GM15510 (cell line): Measurements from ENCODE around the gene DLX2.

Experiments
- POLR2A ChIP-seq: IDR thresholded peaks from 3 replicates; pipeline ENCODE4 v1.6.1; 2011; ENCODE audit warnings: borderline replicate concordance; ENCODE audit not compliant: insufficient read length; ENCODE audit errors: extremely low read depth

Gene DLX2

GRCh38 chr2:172099472-172100079 lies 3.1 kb downstream of the DLX2 start:
- no peak for TF ChIP-seq POLR2A

DNA sequence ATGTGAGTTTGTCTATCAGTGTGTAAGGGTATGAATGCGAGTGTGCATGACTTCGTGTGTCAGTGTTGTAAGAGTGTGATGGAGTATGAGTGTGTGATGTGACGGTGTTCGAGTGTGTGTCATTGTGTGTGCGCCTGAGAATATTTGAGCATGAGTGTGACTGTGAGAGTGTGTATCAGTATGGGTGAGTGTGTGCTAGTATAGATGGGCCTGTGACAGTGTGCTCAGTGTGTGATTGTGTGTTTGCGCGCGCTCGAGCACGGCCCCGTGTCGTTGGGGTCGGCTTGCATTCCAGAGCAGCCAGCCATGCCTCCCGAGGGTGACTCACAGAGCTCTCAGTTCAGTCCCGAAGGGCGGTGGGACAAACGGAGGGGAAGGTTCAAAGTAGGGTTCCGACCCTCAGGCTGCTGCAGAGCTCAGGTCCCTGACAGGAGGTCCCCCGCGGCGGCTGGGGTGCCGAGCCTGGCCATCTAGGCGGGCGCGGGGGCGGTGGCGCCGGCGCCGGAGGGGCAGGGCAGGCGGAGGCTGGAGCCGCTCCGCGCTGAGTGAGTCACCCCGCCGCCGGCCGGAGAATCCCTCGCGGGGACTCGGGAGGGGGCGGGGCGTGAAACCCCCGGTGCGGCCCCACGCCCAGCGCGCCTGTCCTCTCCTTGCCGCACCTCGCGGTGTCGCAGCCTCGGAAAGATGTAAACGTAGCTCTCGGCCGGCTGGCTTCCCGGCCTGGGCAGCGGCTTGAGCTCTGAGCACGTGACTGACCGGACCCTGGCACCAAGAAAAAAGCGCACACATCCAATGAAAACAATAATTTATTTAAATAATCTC lies 3.8 kb downstream of the DLX2 start:
- TF ChIP-seq POLR2A = no peak

DNA sequence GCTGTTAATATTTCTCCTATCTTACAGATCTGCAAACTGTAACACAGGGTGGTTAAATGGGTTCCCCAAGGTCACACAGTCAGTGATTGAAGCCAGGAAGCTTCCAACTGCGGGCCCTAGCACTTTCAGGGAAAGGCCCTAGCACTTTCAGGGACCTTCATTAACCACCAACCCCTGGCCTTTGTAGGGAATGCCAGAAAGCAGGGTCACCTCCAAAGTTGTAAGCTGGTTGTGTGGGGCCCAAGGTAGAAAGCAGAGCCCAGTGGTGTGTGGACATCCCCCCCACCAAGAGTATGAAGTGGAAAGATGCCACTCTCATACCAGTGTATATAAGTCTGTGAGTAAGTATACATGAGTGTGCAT lies 4.4 kb downstream of the DLX2 start:
- no peak for TF ChIP-seq POLR2A

DNA sequence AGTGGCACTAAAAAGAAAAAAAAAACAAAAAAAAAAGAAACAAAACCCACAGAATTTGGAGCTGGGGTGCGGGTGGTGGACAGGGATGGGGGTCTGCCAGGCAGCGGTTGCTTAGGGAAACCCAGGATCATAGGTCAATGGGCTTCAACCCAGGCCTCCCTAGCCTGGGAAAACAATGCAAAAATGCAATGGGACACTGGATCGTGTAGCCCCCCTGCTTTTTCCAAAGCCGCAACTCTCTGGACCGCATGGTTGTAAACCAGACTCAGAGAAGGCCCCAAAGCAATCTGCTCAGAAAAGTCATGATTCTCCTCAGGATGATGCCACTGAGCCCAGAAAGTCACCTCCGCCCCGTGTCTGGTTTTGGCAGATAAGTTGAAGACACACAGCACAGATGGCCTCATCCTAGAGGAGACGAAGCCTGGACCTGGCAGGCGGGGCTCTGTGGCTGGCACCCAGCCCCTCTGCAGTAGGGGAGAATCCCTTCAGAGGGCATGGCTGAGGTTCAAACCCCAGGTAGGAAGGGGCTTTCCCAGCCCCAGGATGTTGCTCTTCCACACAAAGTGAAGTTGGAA lies 5.1 kb downstream of the DLX2 start:
- no peak for TF ChIP-seq POLR2A

- no peak for TF ChIP-seq POLR2A
Observed at GRCh38 chr2:172096626-172097547, 5.8 kb downstream of the DLX2 start.

DNA sequence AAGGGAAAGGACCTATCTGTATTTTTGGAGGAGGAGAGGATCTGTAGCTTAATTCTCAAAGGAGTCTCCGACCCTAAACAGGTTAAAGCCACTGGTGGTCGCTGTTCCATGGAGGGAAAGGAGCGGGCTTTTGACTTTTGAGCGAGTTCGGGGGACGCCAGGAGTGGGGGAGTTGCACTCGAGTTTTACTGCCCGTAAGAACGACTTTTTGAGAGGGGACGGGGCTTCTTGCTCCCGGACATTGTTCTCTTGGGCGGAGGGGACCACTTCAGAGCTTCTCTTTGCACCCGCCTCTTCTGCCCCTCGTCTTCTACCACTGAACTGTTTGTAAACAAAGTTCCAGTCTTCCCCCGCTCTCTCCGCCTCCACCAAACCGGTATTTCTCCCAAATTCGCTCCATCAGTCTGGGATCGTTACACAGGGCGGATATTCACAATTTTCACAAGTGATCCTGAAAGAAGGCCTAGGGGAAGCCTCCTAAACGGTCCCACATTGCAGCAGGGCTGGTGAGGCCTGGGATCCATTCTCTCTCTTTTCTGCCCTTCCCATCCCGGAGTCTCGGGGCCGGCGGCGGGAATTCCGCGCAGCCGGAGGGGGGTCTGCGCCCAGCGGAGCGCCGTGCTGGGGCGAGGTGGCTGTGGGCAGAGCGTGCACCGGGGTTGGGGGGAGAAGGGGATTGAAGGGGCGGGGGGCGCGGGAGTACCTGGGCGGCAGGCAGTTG lies 6.6 kb downstream of the DLX2 start:
- TF ChIP-seq POLR2A = no peak

DNA sequence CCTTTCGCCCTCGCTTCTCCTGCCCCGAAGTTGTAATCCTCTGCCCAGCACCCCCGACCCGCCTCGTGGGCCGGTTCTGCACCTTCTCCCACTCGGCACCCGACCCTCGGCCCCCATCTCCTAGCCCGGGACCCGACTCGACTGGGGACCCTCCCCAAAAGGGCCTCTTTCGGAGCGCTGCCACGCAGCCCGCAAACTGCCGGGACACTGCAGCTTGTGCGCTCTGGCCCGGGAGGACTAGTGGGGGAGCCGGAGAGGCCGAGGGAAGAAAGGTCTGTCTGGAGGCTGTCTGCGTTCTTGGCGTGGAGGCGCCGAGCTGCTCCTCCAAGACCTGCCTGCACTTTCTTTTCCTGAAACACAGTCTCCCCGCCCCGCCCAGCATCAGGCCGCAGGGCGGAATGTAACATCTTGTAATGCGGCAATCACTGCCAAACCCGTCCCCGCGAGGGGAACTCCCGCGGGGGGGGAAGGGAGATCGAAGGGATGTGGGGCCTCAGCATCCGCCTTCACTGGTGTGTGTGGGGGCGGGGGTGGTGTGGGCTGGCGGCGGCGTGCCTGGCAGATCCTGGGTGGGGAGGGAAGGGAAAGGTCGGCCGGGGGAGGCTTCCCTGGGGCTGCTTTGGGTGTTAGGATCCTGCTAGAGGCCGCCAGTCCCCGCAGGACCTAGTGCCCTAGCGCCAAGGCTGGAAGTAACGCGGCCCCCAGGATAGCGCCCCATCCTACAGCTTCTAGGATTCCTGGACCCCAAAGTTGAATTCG lies 7.4 kb downstream of the DLX2 start:
- TF ChIP-seq POLR2A = no peak

- no peak for TF ChIP-seq POLR2A
Observed at GRCh38 chr2:172094294-172095145, 8.2 kb downstream of the DLX2 start.

DNA sequence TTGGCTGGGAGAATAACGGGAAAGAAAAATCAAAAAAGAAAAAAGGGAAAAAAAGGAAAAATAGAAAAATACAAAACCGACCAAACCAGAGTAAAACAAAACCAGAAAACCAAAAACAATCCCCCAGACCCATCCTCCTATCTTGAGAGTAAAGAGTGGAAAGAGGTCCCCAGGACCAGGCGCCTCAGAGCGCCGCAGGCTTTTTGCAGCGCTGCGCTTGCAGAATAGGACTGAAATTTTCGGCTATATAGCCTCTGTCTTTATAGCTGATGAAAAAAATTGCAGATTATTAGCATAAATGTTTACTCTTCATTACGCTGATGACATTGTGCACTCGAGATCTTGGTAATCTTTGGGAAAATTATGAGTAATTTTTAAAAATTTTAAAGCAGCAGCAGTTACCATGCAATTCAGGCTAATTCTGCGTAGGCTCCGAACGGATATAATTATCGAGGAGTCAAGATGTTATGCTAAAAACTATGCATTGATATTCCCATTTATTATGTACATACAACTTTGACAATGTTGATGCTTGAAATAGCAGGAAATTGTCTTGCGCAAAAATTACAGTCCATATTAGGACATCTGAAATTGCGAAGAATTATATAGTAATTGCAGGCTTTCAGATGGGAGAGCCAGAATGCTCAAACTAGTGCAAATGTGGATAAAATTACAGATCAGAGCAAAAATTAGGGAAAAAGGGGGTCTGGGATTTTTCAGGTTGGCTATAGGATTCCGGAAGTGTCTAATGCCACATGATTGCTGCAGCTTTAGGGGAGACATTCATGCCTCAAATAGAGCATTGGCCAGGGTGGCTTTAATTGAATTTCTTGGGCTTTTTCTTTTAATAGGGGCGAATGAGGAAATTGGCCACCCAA lies 9.0 kb downstream of the DLX2 start:
- no peak for TF ChIP-seq POLR2A

GRCh38 chr2:172092716-172093415 lies 9.8 kb downstream of the DLX2 start:
- TF ChIP-seq POLR2A = no peak
